DMS53 (cell line): ENCODE data around the gene LRIT3.
"Not testable (repeated sequence)": the region's sequence is repeated elsewhere in the genome, so short reads cannot be mapped to it uniquely, and the experiment has no call there.

Experiments used
- DNase-seq: peaks from one replicate; lab custom pipeline; 2025; lab: John Stamatoyannopoulos, UW

LRIT3 gene

GRCh38 chr4:109850601-109851000, 2.7 kb downstream of the LRIT3 start:
- DNase-seq = no peak

GRCh38 chr4:109859426-109860300, 11.8 kb downstream of the LRIT3 start:
- DNase-seq = peak; percentile 46

- DNase-seq = no peak
Observed at GRCh38 chr4:109861271-109861670, 13.4 kb downstream of the LRIT3 start.

GRCh38 chr4:109861916-109862511, 14.1 kb downstream of the LRIT3 start:
- DNase-seq = no peak

- DNase-seq = peak; percentile 3
Observed at GRCh38 chr4:109864134-109864533, 16.2 kb downstream of the LRIT3 start.

GRCh38 chr4:109870061-109870460, 22.2 kb downstream of the LRIT3 start:
- no peak for DNase-seq

GRCh38 chr4:109872065-109872464, 24.2 kb downstream of the LRIT3 start:
- no peak for DNase-seq

GRCh38 chr4:109872950-109873656, 25.2 kb downstream of the LRIT3 start:
- no peak for DNase-seq

- DNase-seq = no peak
Observed at GRCh38 chr4:109873791-109874514, 26.0 kb downstream of the LRIT3 start.

- no peak for DNase-seq
Observed at GRCh38 chr4:109875106-109875505, 27.2 kb downstream of the LRIT3 start.

GRCh38 chr4:109875553-109875952, 27.6 kb downstream of the LRIT3 start:
- DNase-seq = not testable (repeated sequence)

- DNase-seq = no peak
Observed at GRCh38 chr4:109876634-109877265, 28.8 kb downstream of the LRIT3 start.

- no peak for DNase-seq
Observed at GRCh38 chr4:109877400-109877799, 29.5 kb downstream of the LRIT3 start.

GRCh38 chr4:109878355-109878754, 30.4 kb downstream of the LRIT3 start:
- DNase-seq = no peak

- DNase-seq = no peak
Observed at GRCh38 chr4:109879081-109879480, 31.2 kb downstream of the LRIT3 start.

GRCh38 chr4:109879636-109880314, 31.9 kb downstream of the LRIT3 start:
- no peak for DNase-seq

GRCh38 chr4:109886303-109886702, 38.4 kb downstream of the LRIT3 start:
- DNase-seq = no peak

- no peak for DNase-seq
Observed at GRCh38 chr4:109887071-109887470, 39.2 kb downstream of the LRIT3 start.

GRCh38 chr4:109890076-109890475, 42.2 kb downstream of the LRIT3 start:
- DNase-seq = no peak

GRCh38 chr4:109902559-109903251, 54.8 kb downstream of the LRIT3 start:
- no peak for DNase-seq

GRCh38 chr4:109908731-109909130, 60.8 kb downstream of the LRIT3 start:
- no peak for DNase-seq
